GM18502 (cell line): ENCODE measurements around the gene UBQLN3.
A peak's percentile ranks its signal among the peaks of the same experiment; 100 is the strongest.

Experiments used
- ATAC-seq: cut with Tn5 transposase; IDR thresholded peaks from one replicate; pipeline ENCODE4 v1.9.1; 2021; ENCODE audit warnings: mild to moderate bottlenecking; ENCODE audit not compliant: unreplicated experiment, poor library complexity

Gene UBQLN3

GRCh38 chr11:5507177-5507932, 2.4 kb downstream of the UBQLN3 start:
- no peak for ATAC-seq

DNA sequence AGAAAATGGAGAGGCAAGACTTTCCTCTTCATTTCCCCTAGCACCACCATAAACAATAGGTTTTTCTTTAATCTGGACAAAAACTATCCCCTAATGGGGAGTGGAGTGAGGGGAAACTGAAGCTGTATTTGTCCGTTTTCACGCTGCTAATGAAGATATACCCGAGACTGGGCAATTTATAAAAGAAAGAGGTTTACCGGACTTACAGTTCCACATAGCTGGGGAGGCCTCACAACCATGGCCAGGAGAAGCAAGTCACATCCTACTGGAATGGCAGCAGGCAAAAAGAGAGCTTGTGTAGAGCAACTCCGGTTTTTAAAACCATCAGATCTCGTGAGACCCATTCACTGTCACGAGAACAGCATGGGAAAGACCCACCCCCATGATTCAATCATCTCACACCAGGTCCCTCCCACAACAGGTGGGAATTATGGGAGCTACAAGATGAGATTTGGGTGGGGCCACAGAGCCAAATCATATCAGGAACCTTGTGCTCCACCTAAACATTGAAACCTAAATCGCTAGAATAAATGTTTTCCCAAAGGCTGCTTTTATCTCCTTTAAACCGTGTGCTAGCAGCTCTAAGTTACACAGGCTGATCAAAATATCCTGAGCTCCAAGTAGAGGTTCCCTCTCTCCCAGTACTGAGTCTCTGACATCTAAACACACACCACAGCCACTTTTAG, 4.3 kb downstream of the UBQLN3 start:
- no peak for ATAC-seq

DNA sequence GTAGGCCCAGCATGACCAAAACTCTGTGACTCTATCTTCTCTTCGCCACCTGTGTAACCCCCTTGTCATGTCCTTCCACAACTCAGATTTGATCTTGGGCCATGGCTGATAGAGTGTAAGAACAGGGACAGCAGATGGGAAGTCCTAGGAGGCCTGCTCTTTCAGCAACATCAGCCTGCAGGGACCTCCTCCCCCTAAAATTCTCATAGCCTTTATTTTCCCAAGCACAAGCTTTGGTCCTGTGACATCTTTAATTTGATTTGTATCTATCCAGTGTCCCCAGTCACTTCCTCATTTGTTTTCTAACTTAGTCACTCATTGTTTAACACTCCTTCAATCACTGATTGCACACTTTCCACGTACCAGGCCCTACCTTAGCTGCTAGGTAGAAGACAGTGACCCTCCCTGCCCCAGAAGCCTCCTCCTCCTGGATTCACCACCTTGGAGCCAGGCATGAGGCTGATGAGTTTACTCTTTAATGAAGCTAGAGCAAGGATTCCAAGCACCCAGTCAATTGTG, 5.3 kb downstream of the UBQLN3 start:
- no peak for ATAC-seq

DNA sequence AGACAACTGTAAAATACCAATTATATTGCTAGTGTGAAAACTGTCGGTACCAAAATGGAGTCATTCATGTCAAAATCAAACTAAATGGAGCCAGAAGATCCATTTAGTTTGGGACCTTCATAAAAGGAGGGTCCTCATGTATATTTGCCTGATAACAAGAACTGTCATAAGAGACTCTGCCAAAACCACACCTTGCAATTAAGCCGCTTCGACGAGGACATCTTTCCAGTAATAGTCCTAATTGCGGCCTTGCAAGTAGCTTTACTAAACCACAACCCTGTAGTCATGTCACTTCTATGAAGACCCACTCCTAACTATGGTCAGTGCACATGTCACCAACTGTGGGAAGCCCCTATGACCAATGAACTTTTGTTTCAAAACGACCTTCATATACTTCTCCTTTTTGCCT, 9.4 kb downstream of the UBQLN3 start:
- no peak for ATAC-seq

- ATAC-seq: no peak
Observed at GRCh38 chr11:5499671-5500070, 10.1 kb downstream of the UBQLN3 start.

DNA sequence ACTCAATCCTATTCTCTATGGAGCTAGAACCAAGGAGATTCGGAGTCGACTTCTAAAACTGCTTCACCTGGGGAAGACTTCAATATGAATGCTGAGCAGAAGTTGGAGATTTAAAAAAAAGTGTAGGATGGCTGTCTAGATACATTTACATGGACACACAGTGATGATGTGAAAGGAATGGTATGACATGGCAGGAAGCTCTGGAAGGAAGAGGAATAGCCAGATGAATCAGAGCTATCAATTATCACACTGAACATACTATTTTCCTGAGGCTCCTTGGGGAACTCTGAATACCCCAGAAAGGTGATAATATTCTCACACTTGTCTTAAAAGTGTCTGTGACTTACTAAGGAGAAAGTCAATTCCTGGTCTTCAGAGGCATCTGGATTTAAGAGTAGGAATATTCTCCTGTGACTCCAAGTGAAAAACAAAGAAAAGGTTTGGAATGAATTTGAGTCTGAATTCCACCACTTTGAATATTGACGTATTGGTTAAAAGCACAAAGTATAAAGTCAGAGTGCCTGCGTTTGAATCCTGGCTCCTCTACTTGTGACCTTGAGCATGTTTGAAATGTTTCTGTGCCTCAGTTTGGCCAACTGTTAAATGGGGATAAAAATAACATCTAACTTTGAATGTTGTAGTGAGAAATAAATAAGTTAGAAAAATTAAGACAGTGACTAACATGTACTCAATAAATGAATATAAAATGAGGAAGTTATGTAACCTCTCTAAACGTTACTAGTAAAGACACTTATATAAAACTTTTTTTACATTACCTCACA, 20.0 kb downstream of the UBQLN3 start:
- ATAC-seq: no peak

DNA sequence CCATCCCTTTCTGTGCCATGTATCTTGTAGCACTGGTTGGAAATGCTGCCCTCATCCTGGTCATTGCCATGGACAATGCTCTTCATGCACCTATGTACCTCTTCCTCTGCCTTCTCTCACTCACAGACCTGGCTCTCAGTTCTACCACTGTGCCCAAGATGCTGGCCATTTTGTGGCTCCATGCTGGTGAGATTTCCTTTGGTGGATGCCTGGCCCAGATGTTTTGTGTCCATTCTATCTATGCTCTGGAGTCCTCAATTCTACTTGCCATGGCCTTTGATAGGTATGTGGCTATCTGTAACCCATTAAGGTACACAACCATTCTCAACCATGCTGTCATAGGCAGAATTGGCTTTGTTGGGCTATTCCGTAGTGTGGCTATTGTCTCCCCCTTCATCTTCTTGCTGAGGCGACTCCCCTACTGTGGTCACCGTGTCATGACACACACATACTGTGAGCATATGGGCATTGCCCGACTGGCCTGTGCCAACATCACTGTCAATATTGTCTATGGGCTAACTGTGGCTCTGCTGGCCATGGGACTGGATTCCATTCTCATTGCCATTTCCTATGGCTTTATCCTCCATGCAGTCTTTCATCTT, 20.9 kb downstream of the UBQLN3 start:
- no peak for ATAC-seq

- ATAC-seq: no peak
Observed at GRCh38 chr11:5488385-5488784, 21.4 kb downstream of the UBQLN3 start, which contains the start of gene OR52D1. OR52D1 (plus strand) TSS chr11:5488685; CDS start chr11:5488707, 22 bp downstream.

DNA sequence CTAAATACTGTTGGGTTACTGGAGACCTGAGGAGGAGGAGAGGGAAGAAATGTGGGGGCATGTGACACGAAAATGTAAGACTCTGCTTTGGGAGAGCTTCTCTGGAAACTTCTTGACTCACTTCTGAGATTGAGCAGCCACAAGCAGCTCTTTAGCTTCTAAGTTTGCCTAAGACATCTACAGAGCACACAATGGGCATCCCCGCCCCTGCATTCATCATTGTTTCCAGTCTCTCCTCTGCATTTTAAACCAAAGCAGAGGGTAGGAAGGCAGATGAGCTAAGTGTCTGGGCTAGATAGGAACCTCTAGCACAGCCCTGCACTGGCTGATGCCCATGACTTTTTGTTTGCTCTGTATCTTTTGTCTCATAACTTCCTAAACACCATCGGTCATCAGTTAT, 23.3 kb downstream of the UBQLN3 start:
- no peak for ATAC-seq

DNA sequence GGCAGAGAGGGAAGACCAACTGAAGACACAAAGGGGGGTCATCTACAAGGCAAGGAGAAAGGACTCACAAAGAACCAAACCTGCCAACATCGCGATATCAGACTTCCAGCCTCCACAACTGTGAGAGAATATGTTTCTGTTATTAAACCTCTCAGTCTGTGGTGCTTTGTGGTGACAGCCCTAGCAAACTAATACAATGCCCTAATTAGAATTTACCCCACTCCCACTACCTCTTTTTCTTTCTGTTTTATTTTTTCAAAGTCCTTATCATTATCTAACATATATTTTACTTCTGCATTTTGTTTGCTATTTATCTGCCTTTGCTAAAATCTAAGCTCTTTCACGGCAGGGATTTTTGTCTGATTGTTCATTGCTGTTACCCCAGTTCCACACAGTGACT, 23.8 kb downstream of the UBQLN3 start:
- ATAC-seq: no peak

DNA sequence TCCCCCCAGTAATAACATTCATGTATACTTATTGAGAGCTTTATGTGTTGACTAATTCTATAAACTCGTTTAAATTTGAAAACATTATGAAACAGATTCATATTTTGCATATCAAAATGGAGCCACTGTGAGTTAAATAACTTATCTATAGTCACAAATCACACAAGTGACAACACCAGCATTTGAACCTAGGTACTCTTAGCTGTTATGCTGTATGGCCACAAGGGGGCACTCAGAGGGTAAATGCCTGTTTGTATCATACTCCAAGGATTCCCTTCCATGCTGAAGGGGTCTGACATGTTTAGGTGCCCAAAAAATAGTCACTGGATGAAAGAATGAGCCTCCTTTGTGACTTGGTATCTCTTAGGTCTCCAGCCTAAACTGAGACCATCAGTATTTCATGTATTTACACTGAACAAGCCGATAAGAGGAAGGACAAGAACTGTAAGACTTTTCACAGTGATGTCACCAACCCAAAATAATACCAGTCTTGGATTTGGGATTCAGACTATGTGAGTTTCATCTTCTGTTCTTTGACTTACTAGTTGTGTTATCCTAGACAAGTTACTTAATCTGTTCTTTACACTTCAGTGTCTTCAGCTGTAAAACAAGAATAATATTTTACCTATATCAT, 33.5 kb downstream of the UBQLN3 start:
- peak; percentile 84 for ATAC-seq

GRCh38 chr11:5473921-5474320, 35.8 kb downstream of the UBQLN3 start:
- no peak for ATAC-seq

DNA sequence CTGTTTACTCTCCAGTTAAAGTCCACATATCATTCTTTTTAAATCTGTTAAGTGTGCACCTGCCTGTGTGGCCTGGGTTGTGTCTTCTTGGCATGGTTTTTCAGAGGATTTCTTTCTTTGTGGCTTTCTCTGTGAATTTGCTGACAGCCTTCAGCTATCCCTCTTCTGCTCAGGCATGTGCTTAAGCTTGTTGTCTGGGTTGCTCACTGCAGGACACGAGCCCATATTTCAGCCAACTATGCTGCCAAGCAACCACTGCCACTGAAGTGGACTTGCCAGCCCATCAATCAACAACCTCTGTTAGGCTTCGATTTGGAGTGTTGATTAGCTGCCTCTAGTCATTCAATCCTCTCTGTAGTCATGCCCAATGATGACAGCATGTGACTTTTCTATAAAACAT, 42.2 kb downstream of the UBQLN3 start:
- ATAC-seq: no peak

- no peak for ATAC-seq
Observed at GRCh38 chr11:5460983-5461621, 48.7 kb downstream of the UBQLN3 start.
